Camera-type eye (tissue), 1 donor: ENCODE data around the gene FGF19. TPM values are rescaled to one million over a fixed set of nuclear protein-coding genes. Genes with fewer than 3 reads are reported as not detected.

Experiments used
- total RNA-seq: library from RNA; depleted of rRNA; stranded (reverse); fragments of >200 nt; gene quantifications from one replicate; pipeline ENCODE4 v1.2.3, GENCODE V29; 2014

The FGF19 gene
- 1.2 TPM for total RNA-seq

GRCh38 chr11:69703768-69704507 lies at the start of gene FGF19:
Gene FGF19 (minus strand): TSS chr11:69704022. CDS start chr11:69703876, 146 bp downstream.

GRCh38 chr11:69674886-69675714 lies 28.7 kb downstream of the FGF19 start, which contains the start of gene LTO1:
Gene LTO1 (minus strand): TSS chr11:69675353. CDS start chr11:69675239, 114 bp downstream.

Other genes starting within 250 kb of the FGF19 start
- 0.38 TPM for gene LINC01488, start 222.4 kb downstream of the FGF19 start, total RNA-seq
- gene CCND1, start 62.9 kb downstream of the FGF19 start, total RNA-seq: 270 TPM
- 25.5 TPM for gene LTO1, start 28.7 kb downstream of the FGF19 start, total RNA-seq
- gene FGF4, start 71.3 kb upstream of the FGF19 start, total RNA-seq: not detected
- not detected for gene FGF3, start 115.4 kb upstream of the FGF19 start, total RNA-seq